K562 (cell line): ENCODE results near the gene APC2. TPM values are rescaled to one million over a fixed set of nuclear protein-coding genes. Genes with fewer than 3 reads are reported as not detected.

Experiments
- CXXC5 ChIP-seq: fragments of 250-450 bp; sonication (Bioruptor Pico); IDR thresholded peaks from 2 replicates; pipeline ENCODE4 v1.8.0; 2022; ENCODE audit warnings: inconsistent platforms, mild to moderate bottlenecking, moderate library complexity
- FOXJ2 ChIP-seq: fragments of 200-800 bp; sonication (Bioruptor generic); IDR thresholded peaks from 2 replicates; pipeline ENCODE4 v1.6.1; 2016; ENCODE audit warnings: missing genetic modification characterization, missing compliant biosample characterization
- GTF2A2 ChIP-seq: IDR thresholded peaks from 2 replicates; pipeline ENCODE4 v1.6.1; 2016; ENCODE audit warnings: mild to moderate bottlenecking, missing genetic modification characterization, missing compliant biosample characterization
- JUNB ChIP-seq: fragments of 450-650 bp; formaldehyde crosslinking; conservative IDR thresholded peaks from 2 replicates; pipeline ENCODE4 v1.4.0; 2020; ENCODE audit warnings: mild to moderate bottlenecking
- NFE2L1 ChIP-seq: fragments of 450-650 bp; IDR thresholded peaks from 2 replicates; pipeline ENCODE4 v1.6.1; 2016; ENCODE audit warnings: missing genetic modification characterization, low read depth, mild to moderate bottlenecking, missing compliant biosample characterization, moderate library complexity, borderline replicate concordance
- RBM15 ChIP-seq: fragments of 200-400 bp; formaldehyde crosslinking; IDR thresholded peaks from 2 replicates; pipeline ENCODE4 v1.6.1; 2018; ENCODE audit warnings: mild to moderate bottlenecking, low read length, moderate library complexity; ENCODE audit not compliant: insufficient read depth
- SLC30A9 ChIP-seq: fragments of 250-450 bp; sonication (Bioruptor Pico); IDR thresholded peaks from 2 replicates; pipeline ENCODE4 v1.8.0; 2022; ENCODE audit warnings: mild to moderate bottlenecking, moderate library complexity
- SMAD4 ChIP-seq: fragments of 250-450 bp; sonication (Bioruptor Pico); conservative IDR thresholded peaks from 2 replicates; pipeline ENCODE4 v1.8.0; 2021; ENCODE audit warnings: inconsistent platforms, mild to moderate bottlenecking, moderate library complexity
- SREBF2 ChIP-seq: sonication (generic); formaldehyde crosslinking; IDR thresholded peaks from 2 replicates; pipeline ENCODE4 v1.4.0; 2020; ENCODE audit warnings: mild to moderate bottlenecking, missing genetic modification reagents
- TCF7L2 ChIP-seq: fragments of 150-350 bp; IDR thresholded peaks from 2 replicates; pipeline ENCODE4 v1.6.1; 2016; ENCODE audit warnings: low read depth, mild to moderate bottlenecking, low read length, moderate library complexity
- TEAD1 ChIP-seq, 2 experiments: fragments of 450-650 bp in 1 of 2; sonication (generic) in 1 of 2; formaldehyde crosslinking; IDR thresholded peaks; 2 replicates each; pipeline versions ENCODE4 v1.4.0 to v1.8.0; 2020 to 2022; ENCODE audit warnings: mild to moderate bottlenecking in 2 of 2, missing genetic modification reagents in 1 of 2
- XRCC3 ChIP-seq: fragments of 450-650 bp; IDR thresholded peaks from 2 replicates; pipeline ENCODE4 v1.6.1; 2017; ENCODE audit warnings: mild to moderate bottlenecking, moderate library complexity
- ZC3H11A ChIP-seq: IDR thresholded peaks from 2 replicates; pipeline ENCODE4 v1.6.1; 2012; ENCODE audit warnings: low read depth, low read length, improper control_type of control experiment
- ZNF124 ChIP-seq: sonication (generic); formaldehyde crosslinking; IDR thresholded peaks from 2 replicates; pipeline ENCODE4 v1.8.1; 2022; ENCODE audit warnings: missing genetic modification reagents
- ZNF175 ChIP-seq: fragments of 200-800 bp; sonication (Bioruptor generic); IDR thresholded peaks from 2 replicates; pipeline ENCODE4 v1.6.1; 2016; ENCODE audit warnings: low read depth, mild to moderate bottlenecking, missing genetic modification characterization, missing compliant biosample characterization
- ZNF695 ChIP-seq: fragments of 450-650 bp; formaldehyde crosslinking; IDR thresholded peaks from 2 replicates; pipeline ENCODE4 v1.4.0; 2020; ENCODE audit warnings: mild to moderate bottlenecking, moderate library complexity
- polyA plus RNA-seq, 8 experiments: library from polyadenylated mRNA; depleted of rRNA in 4 of 8; stranded (reverse) in 5 of 8; unstranded in 3 of 8; fragments of >200 nt; fragmentation: Nextera tagmentation in 2 of 8; fragmentation: Illumina TruSeq in 1 of 8; extraction: Ambion mirVana in 2 of 8; extraction: Trizol in 1 of 8; gene quantifications; 2 replicates each; pipeline versions ENCODE4 v1.2.1 to v1.2.3, GENCODE V29; 2011 to 2014; ENCODE audit warnings: inconsistent platforms in 1 of 8, missing spikeins in 1 of 8
- total RNA-seq, 7 experiments: library from RNA; depleted of rRNA in 6 of 7; stranded (reverse); fragments of >200 nt in 6 of 7; fragmentation: Illumina TruSeq in 2 of 7; extraction: Trizol in 2 of 7; gene quantifications; 2 replicates each; pipeline versions ENCODE4 v1.2.1 to v1.2.3, GENCODE V29; 2011 to 2021; ENCODE audit warnings: low replicate concordance in 1 of 7
- TF ChIP-seq, protein P1 (sequence below): fragments of 450-650 bp; IDR thresholded peaks from 2 replicates; pipeline ENCODE4 v1.7.1; 2018; ENCODE audit warnings: mild to moderate bottlenecking, low read depth; ENCODE audit not compliant: partially characterized antibody
- TF ChIP-seq, protein P2 (sequence below), 2 experiments: fragments of 450-650 bp; IDR thresholded peaks; 2 replicates each; pipeline ENCODE4 v1.6.1; 2018; ENCODE audit warnings: mild to moderate bottlenecking in 2 of 2, low read depth in 1 of 2; ENCODE audit not compliant: partially characterized antibody in 2 of 2
- TF ChIP-seq, protein P3 (sequence below), 3 experiments: IDR thresholded peaks in 2 of 3; conservative IDR thresholded peaks in 1 of 3; 2 replicates each; pipeline ENCODE4 v1.5.1; 2011 to 2012; ENCODE audit warnings: low read length in 3 of 3, mild to moderate bottlenecking in 3 of 3, control low read depth in 2 of 3, improper control_type of control experiment in 1 of 3, inconsistent platforms in 1 of 3, low read depth in 1 of 3, mixed read lengths in 1 of 3, moderate library complexity in 1 of 3; ENCODE audit not compliant: insufficient read depth in 2 of 3

APC2 gene
- total and polyA plus RNA-seq, 9 of the 15 experiments (the other 6 are each of a cell fraction or from before 2014, with no cell fraction given) = 0.01 to 0.40 (median 0.05) TPM; not detected in 3

DNA sequence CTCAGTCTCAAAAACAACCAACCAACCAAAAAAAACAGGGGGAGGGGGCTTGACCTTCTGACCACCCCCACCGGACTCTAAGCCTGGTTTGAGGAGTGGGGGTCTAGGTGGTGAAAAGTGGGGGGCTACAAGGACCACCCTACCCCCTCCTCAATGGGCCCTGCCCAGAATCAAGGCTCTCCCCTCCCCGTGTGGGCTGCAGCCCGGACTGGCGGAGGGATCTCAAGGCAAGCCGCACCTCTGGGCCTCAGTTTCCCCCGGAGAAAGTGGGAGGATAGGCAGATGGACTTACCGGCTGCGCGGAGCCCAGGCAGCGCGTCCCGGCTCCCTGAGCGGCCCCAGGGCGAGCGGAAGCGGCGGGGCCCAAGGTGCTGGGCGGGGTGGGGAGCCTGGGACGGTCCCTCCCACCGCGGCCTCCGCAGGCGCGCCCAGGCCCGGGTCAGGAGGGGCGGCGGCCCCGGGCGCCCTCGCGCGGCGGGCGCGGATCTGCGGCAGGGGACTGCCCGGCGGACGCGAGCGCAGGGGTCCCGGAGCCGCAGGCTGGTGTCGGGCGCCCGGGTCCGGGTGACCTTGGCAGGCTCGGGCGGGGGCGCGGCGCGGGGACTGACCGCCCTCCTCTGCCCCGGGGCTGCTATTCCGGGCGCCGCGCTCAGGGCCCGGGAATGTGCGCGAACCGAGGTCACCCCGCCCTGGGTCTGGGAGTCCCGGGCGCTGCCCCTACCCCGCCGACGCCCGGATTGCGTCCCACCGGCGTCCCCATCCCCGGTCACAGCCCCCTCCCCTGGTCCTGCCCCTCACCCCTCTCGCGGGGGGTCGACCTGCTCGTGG, 63.0 kb downstream of the APC2 start, which contains the start of gene ADAMTSL5 (continued):
- TF ChIP-seq, protein P1, sequence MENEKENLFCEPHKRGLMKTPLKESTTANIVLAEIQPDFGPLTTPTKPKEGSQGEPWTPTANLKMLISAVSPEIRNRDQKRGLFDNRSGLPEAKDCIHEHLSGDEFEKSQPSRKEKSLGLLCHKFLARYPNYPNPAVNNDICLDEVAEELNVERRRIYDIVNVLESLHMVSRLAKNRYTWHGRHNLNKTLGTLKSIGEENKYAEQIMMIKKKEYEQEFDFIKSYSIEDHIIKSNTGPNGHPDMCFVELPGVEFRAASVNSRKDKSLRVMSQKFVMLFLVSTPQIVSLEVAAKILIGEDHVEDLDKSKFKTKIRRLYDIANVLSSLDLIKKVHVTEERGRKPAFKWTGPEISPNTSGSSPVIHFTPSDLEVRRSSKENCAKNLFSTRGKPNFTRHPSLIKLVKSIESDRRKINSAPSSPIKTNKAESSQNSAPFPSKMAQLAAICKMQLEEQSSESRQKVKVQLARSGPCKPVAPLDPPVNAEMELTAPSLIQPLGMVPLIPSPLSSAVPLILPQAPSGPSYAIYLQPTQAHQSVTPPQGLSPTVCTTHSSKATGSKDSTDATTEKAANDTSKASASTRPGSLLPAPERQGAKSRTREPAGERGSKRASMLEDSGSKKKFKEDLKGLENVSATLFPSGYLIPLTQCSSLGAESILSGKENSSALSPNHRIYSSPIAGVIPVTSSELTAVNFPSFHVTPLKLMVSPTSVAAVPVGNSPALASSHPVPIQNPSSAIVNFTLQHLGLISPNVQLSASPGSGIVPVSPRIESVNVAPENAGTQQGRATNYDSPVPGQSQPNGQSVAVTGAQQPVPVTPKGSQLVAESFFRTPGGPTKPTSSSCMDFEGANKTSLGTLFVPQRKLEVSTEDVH = no peak
- TF ChIP-seq FOXJ2 (tag) = no peak
- TF ChIP-seq XRCC3 = no peak
- no peak for TF ChIP-seq ZNF124 (CRISPR knock-in tag)
- TF ChIP-seq TCF7L2 = no peak
- no peak for TF ChIP-seq RBM15
- TF ChIP-seq SMAD4 = peak; percentile 85
- TF ChIP-seq GTF2A2 = no peak
- TF ChIP-seq ZNF695 (CRISPR knock-in tag) = no peak
- TF ChIP-seq TEAD1 (CRISPR knock-in tag; IDR thresholded peaks at IDR 0.05) = no peak; a peak in 1 of 4 replicates
- TF ChIP-seq, protein P2, sequence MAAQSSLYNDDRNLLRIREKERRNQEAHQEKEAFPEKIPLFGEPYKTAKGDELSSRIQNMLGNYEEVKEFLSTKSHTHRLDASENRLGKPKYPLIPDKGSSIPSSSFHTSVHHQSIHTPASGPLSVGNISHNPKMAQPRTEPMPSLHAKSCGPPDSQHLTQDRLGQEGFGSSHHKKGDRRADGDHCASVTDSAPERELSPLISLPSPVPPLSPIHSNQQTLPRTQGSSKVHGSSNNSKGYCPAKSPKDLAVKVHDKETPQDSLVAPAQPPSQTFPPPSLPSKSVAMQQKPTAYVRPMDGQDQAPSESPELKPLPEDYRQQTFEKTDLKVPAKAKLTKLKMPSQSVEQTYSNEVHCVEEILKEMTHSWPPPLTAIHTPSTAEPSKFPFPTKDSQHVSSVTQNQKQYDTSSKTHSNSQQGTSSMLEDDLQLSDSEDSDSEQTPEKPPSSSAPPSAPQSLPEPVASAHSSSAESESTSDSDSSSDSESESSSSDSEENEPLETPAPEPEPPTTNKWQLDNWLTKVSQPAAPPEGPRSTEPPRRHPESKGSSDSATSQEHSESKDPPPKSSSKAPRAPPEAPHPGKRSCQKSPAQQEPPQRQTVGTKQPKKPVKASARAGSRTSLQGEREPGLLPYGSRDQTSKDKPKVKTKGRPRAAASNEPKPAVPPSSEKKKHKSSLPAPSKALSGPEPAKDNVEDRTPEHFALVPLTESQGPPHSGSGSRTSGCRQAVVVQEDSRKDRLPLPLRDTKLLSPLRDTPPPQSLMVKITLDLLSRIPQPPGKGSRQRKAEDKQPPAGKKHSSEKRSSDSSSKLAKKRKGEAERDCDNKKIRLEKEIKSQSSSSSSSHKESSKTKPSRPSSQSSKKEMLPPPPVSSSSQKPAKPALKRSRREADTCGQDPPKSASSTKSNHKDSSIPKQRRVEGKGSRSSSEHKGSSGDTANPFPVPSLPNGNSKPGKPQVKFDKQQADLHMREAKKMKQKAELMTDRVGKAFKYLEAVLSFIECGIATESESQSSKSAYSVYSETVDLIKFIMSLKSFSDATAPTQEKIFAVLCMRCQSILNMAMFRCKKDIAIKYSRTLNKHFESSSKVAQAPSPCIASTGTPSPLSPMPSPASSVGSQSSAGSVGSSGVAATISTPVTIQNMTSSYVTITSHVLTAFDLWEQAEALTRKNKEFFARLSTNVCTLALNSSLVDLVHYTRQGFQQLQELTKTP (IDR thresholded peaks at IDR 0.05; ENCODE audit: low read depth in 1 of 2, partially characterized antibody in 2 of 2) = no peak
- TF ChIP-seq SREBF2 (CRISPR knock-in tag) = no peak
- TF ChIP-seq ZC3H11A = no peak
- TF ChIP-seq, protein P3, sequence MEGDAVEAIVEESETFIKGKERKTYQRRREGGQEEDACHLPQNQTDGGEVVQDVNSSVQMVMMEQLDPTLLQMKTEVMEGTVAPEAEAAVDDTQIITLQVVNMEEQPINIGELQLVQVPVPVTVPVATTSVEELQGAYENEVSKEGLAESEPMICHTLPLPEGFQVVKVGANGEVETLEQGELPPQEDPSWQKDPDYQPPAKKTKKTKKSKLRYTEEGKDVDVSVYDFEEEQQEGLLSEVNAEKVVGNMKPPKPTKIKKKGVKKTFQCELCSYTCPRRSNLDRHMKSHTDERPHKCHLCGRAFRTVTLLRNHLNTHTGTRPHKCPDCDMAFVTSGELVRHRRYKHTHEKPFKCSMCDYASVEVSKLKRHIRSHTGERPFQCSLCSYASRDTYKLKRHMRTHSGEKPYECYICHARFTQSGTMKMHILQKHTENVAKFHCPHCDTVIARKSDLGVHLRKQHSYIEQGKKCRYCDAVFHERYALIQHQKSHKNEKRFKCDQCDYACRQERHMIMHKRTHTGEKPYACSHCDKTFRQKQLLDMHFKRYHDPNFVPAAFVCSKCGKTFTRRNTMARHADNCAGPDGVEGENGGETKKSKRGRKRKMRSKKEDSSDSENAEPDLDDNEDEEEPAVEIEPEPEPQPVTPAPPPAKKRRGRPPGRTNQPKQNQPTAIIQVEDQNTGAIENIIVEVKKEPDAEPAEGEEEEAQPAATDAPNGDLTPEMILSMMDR (IDR thresholded peaks at IDR 0.05 in 2 of 3, conservative IDR thresholded peaks at IDR 0.05 in 1 of 3; ENCODE audit: insufficient read depth in 2 of 3, low read depth in 1 of 3, low read length in 3 of 3) = peak in 2 of 3 experiments; percentile 51 to 55; a peak in 2 of 6 replicates
- no peak for TF ChIP-seq NFE2L1 (tag)
- TF ChIP-seq JUNB = no peak
- TF ChIP-seq CXXC5 (CRISPR knock-in tag) = peak; percentile 90
- TF ChIP-seq ZNF175 (CRISPR knock-in tag) = no peak
- no peak for TF ChIP-seq SLC30A9 (CRISPR knock-in tag)
